ENCODE results near the gene RABEP1. TPM values are rescaled to one million over a fixed set of nuclear protein-coding genes. Genes with fewer than 3 reads are reported as not detected.

Gene RABEP1
- total RNA-seq, 1 donor from 2014 or later = 27.7 TPM

- no peak for DNase-seq (ENCODE audit: low read depth)
- Histone ChIP-seq H3K27me3 (ENCODE audit: control insufficient read depth, insufficient read depth, low read length) (no peaks in the 10 kb centered on the region), H3K36me3 (ENCODE audit: control insufficient read depth, insufficient read depth, low read length) (no peaks in the 10 kb centered on the region), H3K4me3 (ENCODE audit: low read depth, low read length) (no peak overlapping the region)
- no peak for TF ChIP-seq CTCF (IDR thresholded peaks at IDR 0.05; ENCODE audit: insufficient read depth, low read length, poor library complexity, severe bottlenecking)
These were observed 27.8 kb downstream of the RABEP1 start for GRCh38 chr17:5309851-5310250.

- Histone ChIP-seq H3K4me3 (ENCODE audit: low read depth, low read length) (no peak overlapping the region), H3K27me3 (ENCODE audit: control insufficient read depth, insufficient read depth, low read length) (no peaks in the 10 kb centered on the region), H3K36me3 (ENCODE audit: control insufficient read depth, insufficient read depth, low read length) (no peaks in the 10 kb centered on the region)
- no peak for TF ChIP-seq CTCF (IDR thresholded peaks at IDR 0.05; ENCODE audit: insufficient read depth, low read length, poor library complexity, severe bottlenecking)
- no peak for DNase-seq (ENCODE audit: low read depth)
These were observed 43.8 kb downstream of the RABEP1 start for GRCh38 chr17:5325851-5326250.

GRCh38 chr17:5329784-5330557, 47.9 kb downstream of the RABEP1 start:
- no peaks in the 10 kb centered on the region for H3K27me3 ChIP-seq (ENCODE audit: control insufficient read depth, insufficient read depth, low read length)
- H3K36me3 ChIP-seq (ENCODE audit: control insufficient read depth, insufficient read depth, low read length) = peaks cover 1% of the 10 kb centered on the region
- DNase-seq (ENCODE audit: low read depth) = no peak
- TF ChIP-seq CTCF (IDR thresholded peaks at IDR 0.05; ENCODE audit: insufficient read depth, low read length, poor library complexity, severe bottlenecking) = no peak
- no peak overlapping the region for H3K4me3 ChIP-seq (ENCODE audit: low read depth, low read length)

- Histone ChIP-seq H3K36me3 (ENCODE audit: control insufficient read depth, insufficient read depth, low read length) (peaks cover 1% of the 10 kb centered on the region), H3K27me3 (ENCODE audit: control insufficient read depth, insufficient read depth, low read length) (no peaks in the 10 kb centered on the region), H3K4me3 (ENCODE audit: low read depth, low read length) (no peak overlapping the region)
- no peak for TF ChIP-seq CTCF (IDR thresholded peaks at IDR 0.05; ENCODE audit: insufficient read depth, low read length, poor library complexity, severe bottlenecking)
- DNase-seq (ENCODE audit: low read depth) = no peak
These were observed 48.9 kb downstream of the RABEP1 start for GRCh38 chr17:5330981-5331380.

- peaks cover 1% of the 10 kb centered on the region for H3K36me3 ChIP-seq (ENCODE audit: control insufficient read depth, insufficient read depth, low read length)
These were observed 49.4 kb downstream of the RABEP1 start for GRCh38 chr17:5331506-5331905.

More at GRCh38 chr17:5331506-5331905, 49.4 kb downstream of the RABEP1 start:
- DNase-seq (ENCODE audit: low read depth) = no peak
- no peaks in the 10 kb centered on the region for H3K27me3 ChIP-seq (ENCODE audit: control insufficient read depth, insufficient read depth, low read length)
- no peak overlapping the region for H3K4me3 ChIP-seq (ENCODE audit: low read depth, low read length)
- no peak for TF ChIP-seq CTCF (IDR thresholded peaks at IDR 0.05; ENCODE audit: insufficient read depth, low read length, poor library complexity, severe bottlenecking)
